ENCODE data around the gene MAP4K4. TPM values are rescaled to one million over a fixed set of nuclear protein-coding genes. Genes with fewer than 3 reads are reported as not detected.

The MAP4K4 gene
- total RNA-seq, 1 donor from 2014 or later, result 54.5 TPM

DNA sequence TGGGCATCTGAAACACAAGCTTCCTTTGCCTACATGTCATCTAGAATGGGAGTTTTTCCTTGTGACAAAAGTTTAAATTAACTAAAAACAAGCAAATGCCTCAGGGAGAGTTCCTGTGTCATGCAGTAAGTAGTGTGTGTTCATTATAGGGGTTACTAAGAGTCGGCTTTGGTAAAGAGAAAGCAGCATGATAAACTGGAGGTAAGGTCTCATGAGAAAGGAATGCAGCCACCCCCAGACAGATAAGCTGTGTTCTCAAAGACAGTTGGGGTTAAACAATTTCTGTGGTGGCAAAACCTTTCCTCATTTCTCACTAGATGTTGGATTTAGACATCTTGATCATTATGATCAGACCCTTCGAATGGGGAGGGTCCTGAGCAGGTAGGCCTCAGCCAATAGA, 129.7 kb downstream of the MAP4K4 start:
- H3K27ac Mint-ChIP-seq, result peak overlapping the region; percentile 26
- H3K9me3 Mint-ChIP-seq, result no peaks in the 10 kb centered on the region
- H3K27me3 Mint-ChIP-seq (ENCODE audit: insufficient read depth), result no peaks in the 10 kb centered on the region
- DNase-seq (ENCODE audit: low spot score), result no peak
- peaks cover 22% of the 10 kb centered on the region for H3K36me3 Mint-ChIP-seq (ENCODE audit: low read depth)
- peaks cover 85% of the 10 kb centered on the region for H3K4me1 Mint-ChIP-seq (ENCODE audit: low read depth)
- no peak overlapping the region for H3K4me3 Mint-ChIP-seq
- intact Hi-C loops (cut with micrococcal nuclease), result loop anchor here (5.0 kb wide), 2 partner anchors 110 to 250 kb away; no protein-coding TSS in a partner anchor

DNA sequence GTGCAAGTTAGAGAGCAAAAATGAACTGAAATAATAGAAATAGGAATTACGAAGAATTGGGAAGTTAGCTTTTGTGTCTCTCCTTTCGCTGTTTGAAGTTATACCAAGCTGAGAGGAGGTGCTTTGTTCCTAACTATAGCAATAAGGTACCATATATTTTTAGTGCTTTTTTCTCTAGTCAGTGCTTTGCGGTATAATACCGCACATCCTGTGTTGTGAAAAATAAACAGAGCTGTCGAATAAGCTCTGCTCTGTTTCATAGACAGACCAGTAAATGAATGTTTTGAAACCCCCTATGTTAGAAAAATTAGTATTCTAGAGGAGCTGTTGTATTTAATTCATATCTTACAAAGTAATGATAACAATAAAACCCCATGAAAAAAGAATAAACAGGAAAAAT, 130.8 kb downstream of the MAP4K4 start:
- H3K9me3 Mint-ChIP-seq, result no peaks in the 10 kb centered on the region
- DNase-seq (ENCODE audit: low spot score), result no peak
- peaks cover 23% of the 10 kb centered on the region for H3K36me3 Mint-ChIP-seq (ENCODE audit: low read depth)
- peak overlapping the region; percentile 77 for H3K27ac Mint-ChIP-seq
- H3K4me3 Mint-ChIP-seq, result peak overlapping the region; percentile 19
- H3K27me3 Mint-ChIP-seq (ENCODE audit: insufficient read depth), result no peaks in the 10 kb centered on the region
- peaks cover 76% of the 10 kb centered on the region for H3K4me1 Mint-ChIP-seq (ENCODE audit: low read depth)
- intact Hi-C loops (cut with micrococcal nuclease), result loop anchor here (5.0 kb wide), 2 partner anchors 111 to 251 kb away; no protein-coding TSS in a partner anchor

DNA sequence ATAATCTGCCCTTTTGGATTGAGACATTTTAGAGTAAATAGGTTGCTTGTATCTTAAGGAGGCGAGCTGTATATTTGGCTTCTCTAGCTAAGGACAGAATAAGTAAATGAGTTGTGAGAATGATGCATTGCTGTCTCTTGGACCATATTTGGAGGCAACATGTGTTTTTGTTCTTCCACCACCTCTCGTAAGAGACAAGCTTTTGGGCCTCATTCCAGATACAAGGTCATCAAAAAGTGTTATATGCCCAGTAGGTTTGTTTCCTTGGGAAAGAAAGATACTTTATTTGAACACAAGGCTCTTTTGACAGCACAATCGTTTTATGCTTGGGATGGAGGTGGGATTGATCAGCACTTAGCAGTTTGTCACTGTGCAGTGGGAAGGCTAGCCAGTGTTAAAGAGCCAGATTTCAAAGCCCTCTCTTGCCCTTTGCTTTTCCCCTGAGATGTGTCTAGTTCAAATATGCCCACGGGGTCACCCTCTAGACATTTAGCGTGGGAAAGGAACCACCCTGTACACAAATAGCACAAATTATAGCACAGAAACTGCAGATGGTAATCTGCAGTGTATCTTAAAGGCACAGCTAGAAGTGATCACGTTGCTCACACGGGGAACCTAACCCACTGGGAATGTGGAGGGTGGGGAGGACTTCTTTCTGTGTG, 131.3 kb downstream of the MAP4K4 start:
- Mint-ChIP-seq H3K4me1 (ENCODE audit: low read depth) (peaks cover 70% of the 10 kb centered on the region), H3K9me3 (no peaks in the 10 kb centered on the region), H3K4me3 (peak overlapping the region; percentile 19), H3K27ac (peak overlapping the region; percentile 77), H3K27me3 (ENCODE audit: insufficient read depth) (no peaks in the 10 kb centered on the region), H3K36me3 (ENCODE audit: low read depth) (peaks cover 19% of the 10 kb centered on the region)
- no peak for DNase-seq (ENCODE audit: low spot score)
- intact Hi-C loops (cut with micrococcal nuclease), result loop anchor here (5.0 kb wide), 2 partner anchors 112 to 252 kb away; no protein-coding TSS in a partner anchor

DNA sequence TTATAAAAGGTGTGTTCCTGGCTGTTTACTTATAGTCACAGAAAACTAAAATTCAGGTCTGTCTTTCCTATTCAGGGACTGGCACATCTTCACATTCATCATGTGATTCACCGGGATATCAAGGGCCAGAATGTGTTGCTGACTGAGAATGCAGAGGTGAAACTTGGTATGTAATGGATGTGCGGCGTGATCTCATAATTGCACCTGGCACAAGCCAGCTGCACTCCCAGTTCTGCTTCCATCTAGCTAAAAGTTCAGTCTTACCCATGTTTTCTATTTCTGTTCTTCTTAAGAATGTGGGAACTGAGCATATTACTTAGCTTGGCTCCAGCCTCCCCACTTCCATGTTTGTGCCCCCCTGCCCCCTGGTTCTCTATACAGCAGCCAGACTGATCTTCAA, 131.9 kb downstream of the MAP4K4 start:
- Mint-ChIP-seq H3K27me3 (ENCODE audit: insufficient read depth) (no peaks in the 10 kb centered on the region), H3K9me3 (no peaks in the 10 kb centered on the region)

DNA sequence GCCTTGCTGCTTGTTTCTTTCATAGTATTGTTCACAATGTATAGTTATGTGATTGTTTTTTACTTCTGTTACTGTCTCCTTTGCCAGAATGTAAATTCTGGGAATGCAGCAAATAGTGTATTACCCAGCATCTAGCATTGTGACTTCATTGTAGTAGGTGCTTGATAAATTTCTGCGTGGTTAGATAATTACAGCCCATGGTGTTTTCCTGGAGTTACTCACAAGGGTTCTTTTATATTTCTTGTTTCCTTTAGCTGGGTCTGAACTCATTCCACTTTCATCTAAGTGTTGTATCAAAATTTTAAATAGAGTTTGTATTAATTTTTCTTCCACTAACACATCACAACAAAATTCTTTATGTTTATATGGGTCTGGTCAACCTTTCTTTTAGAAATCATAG, 132.6 kb downstream of the MAP4K4 start:
- peaks cover 25% of the 10 kb centered on the region for H3K36me3 Mint-ChIP-seq (ENCODE audit: low read depth)
- H3K9me3 Mint-ChIP-seq, result no peaks in the 10 kb centered on the region

More for the DNA sequence above, 131.9 kb downstream of the MAP4K4 start:
- intact Hi-C loops (cut with micrococcal nuclease), result loop anchor here (5.0 kb wide), 2 partner anchors 112 to 252 kb away; no protein-coding TSS in a partner anchor
- Mint-ChIP-seq H3K4me3 (no peak overlapping the region), H3K4me1 (ENCODE audit: low read depth) (peaks cover 65% of the 10 kb centered on the region), H3K36me3 (ENCODE audit: low read depth) (peaks cover 21% of the 10 kb centered on the region), H3K27ac (no peak overlapping the region)
- DNase-seq (ENCODE audit: low spot score), result no peak

DNA sequence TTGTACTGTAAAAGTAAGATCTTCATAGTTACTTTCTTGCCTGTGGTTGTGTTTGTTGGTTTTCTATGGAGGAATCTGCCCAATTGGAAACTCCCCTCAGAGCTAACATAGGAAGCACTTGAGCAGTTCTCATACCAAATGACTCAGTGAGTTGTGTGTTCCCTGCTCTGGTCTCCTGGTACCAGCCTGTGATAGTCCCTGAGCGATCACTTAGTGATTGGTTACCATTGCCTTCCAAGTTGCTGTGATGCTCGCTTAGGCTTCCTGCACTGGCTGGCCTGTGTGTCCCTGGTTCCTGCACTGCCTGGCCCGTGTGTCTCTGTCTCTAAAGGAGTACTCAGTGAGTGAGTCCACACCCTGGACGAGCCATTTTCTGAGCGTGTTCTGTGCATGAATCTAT, 133.0 kb downstream of the MAP4K4 start:
- Mint-ChIP-seq H3K9me3 (no peaks in the 10 kb centered on the region), H3K4me3 (peak overlapping the region; percentile 9), H3K27me3 (ENCODE audit: insufficient read depth) (no peaks in the 10 kb centered on the region), H3K4me1 (ENCODE audit: low read depth) (peaks cover 62% of the 10 kb centered on the region), H3K27ac (peak overlapping the region; percentile 92), H3K36me3 (ENCODE audit: low read depth) (peaks cover 26% of the 10 kb centered on the region)
- DNase-seq (ENCODE audit: low spot score), result peak; percentile 42
- intact Hi-C loops (cut with micrococcal nuclease), result loop anchor here (1.0 to 10.0 kb wide), 8 partner anchors 60 to 826 kb away; partner anchors contain the start of genes CNOT11, RFX8 and RPL31

More for the DNA sequence above, 132.6 kb downstream of the MAP4K4 start:
- Mint-ChIP-seq H3K4me3 (peak overlapping the region; percentile 50), H3K4me1 (ENCODE audit: low read depth) (peaks cover 65% of the 10 kb centered on the region), H3K27me3 (ENCODE audit: insufficient read depth) (no peaks in the 10 kb centered on the region), H3K27ac (peak overlapping the region; percentile 92)
- intact Hi-C loops (cut with micrococcal nuclease), result loop anchor here (1.0 to 10.0 kb wide), 8 partner anchors 59 to 825 kb away; partner anchors contain the start of genes CNOT11, RFX8 and RPL31
- no peak for DNase-seq (ENCODE audit: low spot score)

DNA sequence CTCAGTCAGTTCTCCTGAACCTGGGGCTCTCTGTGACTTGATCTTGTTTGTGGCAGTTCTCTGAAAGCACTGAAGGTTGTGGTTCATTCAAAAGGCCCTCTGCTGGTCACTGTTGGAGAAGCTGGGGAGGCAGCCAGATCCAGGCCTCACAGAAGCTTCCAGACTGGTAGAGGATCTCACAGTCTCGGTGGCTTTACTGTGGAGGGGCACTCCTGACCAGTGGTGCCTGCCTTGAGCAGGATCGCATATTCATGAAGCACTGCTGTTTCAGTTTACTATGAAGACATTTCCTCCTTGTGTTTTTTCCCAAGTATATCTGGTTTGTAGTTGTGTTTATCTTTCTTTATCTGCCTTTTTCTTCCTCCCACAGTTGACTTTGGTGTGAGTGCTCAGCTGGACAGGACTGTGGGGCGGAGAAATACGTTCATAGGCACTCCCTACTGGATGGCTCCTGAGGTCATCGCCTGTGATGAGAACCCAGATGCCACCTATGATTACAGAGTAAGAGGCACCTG, 133.9 kb downstream of the MAP4K4 start:
- Mint-ChIP-seq H3K36me3 (ENCODE audit: low read depth) (peaks cover 27% of the 10 kb centered on the region), H3K4me1 (ENCODE audit: low read depth) (peaks cover 54% of the 10 kb centered on the region)

DNA sequence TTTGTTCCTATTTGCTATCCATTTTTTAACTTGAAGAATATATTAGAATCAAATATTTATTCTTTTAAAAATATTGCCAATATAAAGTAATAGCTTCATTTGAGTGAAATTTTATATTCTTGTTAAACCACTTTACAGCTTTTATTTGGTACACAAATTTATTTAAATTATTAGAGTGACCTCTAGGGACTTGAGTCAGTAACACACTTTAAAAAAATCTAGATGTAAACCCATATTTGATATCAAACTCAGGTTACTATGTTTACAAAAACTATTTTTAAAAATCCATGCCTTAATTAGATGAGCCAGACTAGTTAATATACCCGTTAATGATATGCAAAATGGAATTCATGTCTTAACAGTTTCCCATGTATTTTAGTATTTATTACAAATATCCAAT, 134.6 kb downstream of the MAP4K4 start:
- H3K36me3 Mint-ChIP-seq (ENCODE audit: low read depth), result peaks cover 29% of the 10 kb centered on the region
- peaks cover 46% of the 10 kb centered on the region for H3K4me1 Mint-ChIP-seq (ENCODE audit: low read depth)
- no peaks in the 10 kb centered on the region for H3K27me3 Mint-ChIP-seq (ENCODE audit: insufficient read depth)

More for the DNA sequence above, 133.9 kb downstream of the MAP4K4 start:
- Mint-ChIP-seq H3K4me3 (peak overlapping the region; percentile 32), H3K27me3 (ENCODE audit: insufficient read depth) (no peaks in the 10 kb centered on the region), H3K27ac (peak overlapping the region; percentile 92), H3K9me3 (no peaks in the 10 kb centered on the region)
- peak; percentile 46 for DNase-seq (ENCODE audit: low spot score)
- intact Hi-C loops (cut with micrococcal nuclease), result loop anchor here (1.0 to 10.0 kb wide), 7 partner anchors 8 to 827 kb away; partner anchors contain the start of genes CNOT11, RFX8 and RPL31

DNA sequence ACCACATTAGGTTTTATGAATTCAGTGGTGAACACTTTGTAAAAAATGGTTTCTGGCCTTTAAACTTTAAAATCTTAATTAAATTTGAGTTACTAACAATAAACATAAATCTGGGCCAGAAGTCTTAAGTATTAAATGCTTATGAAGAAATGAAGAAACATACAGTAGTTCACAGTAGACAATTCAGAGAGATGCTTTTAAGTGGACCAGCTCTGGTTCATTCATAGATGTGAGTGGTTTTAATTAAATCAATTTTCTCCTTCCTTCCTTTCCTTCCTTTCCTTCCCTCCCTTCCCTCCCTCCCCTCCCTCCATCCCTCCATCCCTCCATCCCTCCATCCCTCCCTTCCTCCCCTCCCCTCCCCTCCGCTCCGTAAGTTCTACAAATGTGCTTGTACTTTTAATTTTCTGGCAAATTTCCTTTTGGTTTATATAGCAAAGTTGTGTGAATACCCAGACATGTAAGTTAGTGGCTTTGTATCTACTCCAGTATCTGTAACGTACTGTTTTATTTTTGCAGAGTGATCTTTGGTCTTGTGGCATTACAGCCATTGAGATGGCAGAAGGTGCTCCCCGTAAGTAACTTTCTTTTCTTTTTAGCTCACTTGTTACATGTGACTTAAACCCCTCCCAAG, 136.5 kb downstream of the MAP4K4 start:
- H3K4me3 Mint-ChIP-seq, result no peak overlapping the region
- H3K27me3 Mint-ChIP-seq (ENCODE audit: insufficient read depth), result no peaks in the 10 kb centered on the region
- no peaks in the 10 kb centered on the region for H3K9me3 Mint-ChIP-seq
- intact Hi-C loops (cut with micrococcal nuclease), result loop anchor here (5.0 to 10.0 kb wide), 2 partner anchors 582 to 829 kb away; partner anchors contain the start of genes CNOT11 and RPL31
- H3K27ac Mint-ChIP-seq, result no peak overlapping the region
- peaks cover 40% of the 10 kb centered on the region for H3K36me3 Mint-ChIP-seq (ENCODE audit: low read depth)
- DNase-seq (ENCODE audit: low spot score), result no peak
- peaks cover 28% of the 10 kb centered on the region for H3K4me1 Mint-ChIP-seq (ENCODE audit: low read depth)

More for the DNA sequence above, 134.6 kb downstream of the MAP4K4 start:
- DNase-seq (ENCODE audit: low spot score), result no peak
- H3K4me3 Mint-ChIP-seq, result no peak overlapping the region
- no peak overlapping the region for H3K27ac Mint-ChIP-seq
- intact Hi-C loops (cut with micrococcal nuclease), result loop anchor here (5.0 to 10.0 kb wide), 2 partner anchors 580 to 827 kb away; partner anchors contain the start of genes CNOT11 and RPL31
- H3K9me3 Mint-ChIP-seq, result no peaks in the 10 kb centered on the region

DNA sequence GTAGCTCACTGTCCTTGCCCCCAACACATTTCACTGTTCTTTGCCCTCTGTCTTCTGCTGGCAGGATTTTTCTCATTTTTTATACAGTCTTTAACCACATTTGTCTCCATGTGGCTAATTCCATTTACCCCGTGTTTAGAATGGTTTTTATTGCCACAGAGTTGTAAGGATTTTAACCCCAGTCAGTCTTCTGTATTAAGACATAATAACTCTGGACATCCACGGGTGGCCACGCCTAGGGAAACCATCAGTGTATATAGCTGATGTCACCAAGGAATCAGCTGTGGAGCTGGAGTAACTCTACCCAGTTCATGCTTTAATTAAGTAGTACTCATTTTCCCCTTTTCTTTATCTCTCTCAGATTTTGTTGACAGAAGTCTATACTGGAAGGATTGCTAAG, 139.8 kb downstream of the MAP4K4 start:
- no peak overlapping the region for H3K4me3 Mint-ChIP-seq
- H3K27me3 Mint-ChIP-seq (ENCODE audit: insufficient read depth), result no peaks in the 10 kb centered on the region
- H3K9me3 Mint-ChIP-seq, result no peaks in the 10 kb centered on the region
- intact Hi-C loops (cut with micrococcal nuclease), result loop anchor here (10.0 kb wide), 1 partner anchor 833 kb away; the partner anchor contains the start of gene RPL31
- DNase-seq (ENCODE audit: low spot score), result no peak
- peak overlapping the region; percentile 1 for H3K27ac Mint-ChIP-seq
- H3K4me1 Mint-ChIP-seq (ENCODE audit: low read depth), result peaks cover 9% of the 10 kb centered on the region
- H3K36me3 Mint-ChIP-seq (ENCODE audit: low read depth), result peaks cover 55% of the 10 kb centered on the region

DNA sequence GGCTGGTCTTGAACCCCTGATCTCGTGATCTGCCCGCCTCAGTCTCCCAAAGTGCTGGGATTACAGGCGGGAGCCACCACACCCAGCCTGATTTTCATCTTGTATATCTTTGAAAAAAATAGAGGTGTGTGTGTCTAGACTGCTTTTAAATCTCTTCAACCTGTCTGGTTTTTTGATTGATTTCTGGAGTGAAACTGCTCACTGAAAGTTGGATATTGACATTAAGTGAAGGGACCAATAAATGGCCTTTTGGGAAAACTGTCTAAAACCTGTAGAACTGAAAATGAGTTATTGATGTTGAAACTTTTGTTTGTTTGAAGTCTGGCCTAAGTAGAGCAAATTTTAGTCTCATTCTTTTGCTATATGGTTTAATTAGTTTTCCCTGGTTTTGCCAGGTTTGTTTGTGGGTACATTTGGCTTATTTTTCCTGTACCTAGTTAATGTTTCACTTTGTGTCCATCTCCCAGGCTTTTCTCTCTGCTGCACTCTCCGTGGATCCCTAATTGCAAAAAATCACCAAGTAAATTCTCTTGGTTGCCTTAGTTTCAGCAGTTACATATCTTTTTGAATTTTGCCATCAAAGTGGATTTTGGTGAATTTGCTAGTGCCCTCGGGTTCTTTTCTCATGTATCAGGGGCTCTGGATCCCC, 144.3 kb downstream of the MAP4K4 start:
- H3K27ac Mint-ChIP-seq, result no peak overlapping the region
- H3K4me1 Mint-ChIP-seq (ENCODE audit: low read depth), result peaks cover 17% of the 10 kb centered on the region
- intact Hi-C loops (cut with micrococcal nuclease), result no loop called here
- no peaks in the 10 kb centered on the region for H3K27me3 Mint-ChIP-seq (ENCODE audit: insufficient read depth)
- H3K4me3 Mint-ChIP-seq, result no peak overlapping the region
- no peaks in the 10 kb centered on the region for H3K9me3 Mint-ChIP-seq
- DNase-seq (ENCODE audit: low spot score), result no peak
- H3K36me3 Mint-ChIP-seq (ENCODE audit: low read depth), result peaks cover 62% of the 10 kb centered on the region

DNA sequence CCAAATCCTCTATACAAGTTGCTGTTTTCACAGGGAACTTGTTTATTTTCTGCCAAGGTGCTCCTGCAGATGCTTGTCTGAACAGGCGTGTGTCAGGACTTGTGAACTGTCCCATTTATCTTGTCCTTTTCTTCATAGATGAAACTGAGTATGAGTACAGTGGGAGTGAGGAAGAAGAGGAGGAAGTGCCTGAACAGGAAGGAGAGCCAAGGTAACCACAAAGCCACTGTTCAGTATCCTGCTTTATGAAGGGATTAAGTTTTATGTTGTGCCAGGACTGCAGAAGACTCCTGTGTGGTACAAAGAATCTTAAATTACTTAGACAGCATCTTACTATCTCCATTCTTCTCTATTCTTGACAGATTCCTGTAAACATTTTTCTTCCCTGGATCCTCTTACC, 145.0 kb downstream of the MAP4K4 start:
- peaks cover 56% of the 10 kb centered on the region for H3K36me3 Mint-ChIP-seq (ENCODE audit: low read depth)
- H3K27me3 Mint-ChIP-seq (ENCODE audit: insufficient read depth), result no peaks in the 10 kb centered on the region
- intact Hi-C loops (cut with micrococcal nuclease), result no loop called here
- DNase-seq (ENCODE audit: low spot score), result no peak
- H3K4me1 Mint-ChIP-seq (ENCODE audit: low read depth), result peaks cover 17% of the 10 kb centered on the region
- H3K4me3 Mint-ChIP-seq, result no peak overlapping the region
- peak overlapping the region; percentile 0 for H3K27ac Mint-ChIP-seq
- H3K9me3 Mint-ChIP-seq, result no peaks in the 10 kb centered on the region
